ENCODE measurements around the gene UQCRHL.
A peak's percentile ranks its signal among the peaks of the same experiment; 100 is the strongest.
"Not testable (repeated sequence)": the region's sequence is repeated elsewhere in the genome, so short reads cannot be mapped to it uniquely, and the experiment has no call there.

UQCRHL gene

GRCh38 chr1:15807549-15807948, at the start of gene UQCRHL:
TSS of gene UQCRHL (minus strand) at chr1:15807649. CDS start at chr1:15807649, 0 bp downstream.
- DNase-seq = not testable (repeated sequence)

- no peak for DNase-seq
Observed at GRCh38 chr1:15856888-15857287, 49.4 kb upstream of the UQCRHL start.

- DNase-seq = no peak
Observed at GRCh38 chr1:15852828-15853302, 45.4 kb upstream of the UQCRHL start.

- DNase-seq = no peak
Observed at GRCh38 chr1:15852036-15852827, 44.8 kb upstream of the UQCRHL start.

- no peak for DNase-seq
Observed at GRCh38 chr1:15851210-15852035, 44.0 kb upstream of the UQCRHL start.

- no peak for DNase-seq
Observed at GRCh38 chr1:15850471-15851001, 43.1 kb upstream of the UQCRHL start.

GRCh38 chr1:15849775-15850324, 42.4 kb upstream of the UQCRHL start:
- peak; percentile 70 for DNase-seq

- peak; percentile 61 for DNase-seq
Observed at GRCh38 chr1:15848929-15849774, 41.7 kb upstream of the UQCRHL start.

GRCh38 chr1:15848143-15848928, 40.9 kb upstream of the UQCRHL start:
- no peak for DNase-seq

GRCh38 chr1:15847893-15848142, 40.4 kb upstream of the UQCRHL start:
- DNase-seq = no peak

GRCh38 chr1:15847100-15847892, 39.8 kb upstream of the UQCRHL start, which contains the start of gene SPEN:
TSS of gene SPEN (plus strand) at chr1:15847707. CDS start at chr1:15848068, 361 bp downstream.
- peak; percentile 79 for DNase-seq

- DNase-seq = not testable (repeated sequence)
Observed at GRCh38 chr1:15846056-15846455, 38.6 kb upstream of the UQCRHL start.

GRCh38 chr1:15843826-15844572, 36.5 kb upstream of the UQCRHL start:
- DNase-seq = no peak

GRCh38 chr1:15838721-15839120, 31.3 kb upstream of the UQCRHL start:
- no peak for DNase-seq

GRCh38 chr1:15837931-15838330, 30.5 kb upstream of the UQCRHL start:
- no peak for DNase-seq

- no peak for DNase-seq
Observed at GRCh38 chr1:15836772-15837669, 29.6 kb upstream of the UQCRHL start.

GRCh38 chr1:15836511-15836771, 29.0 kb upstream of the UQCRHL start:
- DNase-seq = not testable (repeated sequence)

GRCh38 chr1:15835741-15836510, 28.5 kb upstream of the UQCRHL start:
- peak; percentile 88 for DNase-seq

Data from NCI-H748 treated with DMSO at 0.1 percent for 48 hours (cell line).